Measurements from ENCODE around the gene ZNF205. TPM values are rescaled to one million over a fixed set of nuclear protein-coding genes. Genes with fewer than 3 reads are reported as not detected.

The ZNF205 gene
- total and polyA plus RNA-seq, 2 of the 13 experiments (the other 11 are each of a cell fraction or from before 2014, with no cell fraction given) = 5.8 to 10.2 TPM

- no peak for TF ChIP-seq NFE2L2 (IDR thresholded peaks at IDR 0.05; ENCODE audit: low read length)
- TF ChIP-seq HOXA7 (CRISPR knock-in tag; IDR thresholded peaks at IDR 0.05) = no peak
- no peak for TF ChIP-seq KDM6A (CRISPR knock-in tag; IDR thresholded peaks at IDR 0.05; ENCODE audit: low read depth)
- TF ChIP-seq, protein P1, sequence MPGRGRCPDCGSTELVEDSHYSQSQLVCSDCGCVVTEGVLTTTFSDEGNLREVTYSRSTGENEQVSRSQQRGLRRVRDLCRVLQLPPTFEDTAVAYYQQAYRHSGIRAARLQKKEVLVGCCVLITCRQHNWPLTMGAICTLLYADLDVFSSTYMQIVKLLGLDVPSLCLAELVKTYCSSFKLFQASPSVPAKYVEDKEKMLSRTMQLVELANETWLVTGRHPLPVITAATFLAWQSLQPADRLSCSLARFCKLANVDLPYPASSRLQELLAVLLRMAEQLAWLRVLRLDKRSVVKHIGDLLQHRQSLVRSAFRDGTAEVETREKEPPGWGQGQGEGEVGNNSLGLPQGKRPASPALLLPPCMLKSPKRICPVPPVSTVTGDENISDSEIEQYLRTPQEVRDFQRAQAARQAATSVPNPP (CRISPR knock-in tag; IDR thresholded peaks at IDR 0.05) = no peak
- TF ChIP-seq KDM3A (CRISPR knock-in tag; IDR thresholded peaks at IDR 0.05; ENCODE audit: low read depth) = no peak
- no peak for TF ChIP-seq HHEX (CRISPR knock-in tag; IDR thresholded peaks at IDR 0.05)
- TF ChIP-seq, protein P2, sequence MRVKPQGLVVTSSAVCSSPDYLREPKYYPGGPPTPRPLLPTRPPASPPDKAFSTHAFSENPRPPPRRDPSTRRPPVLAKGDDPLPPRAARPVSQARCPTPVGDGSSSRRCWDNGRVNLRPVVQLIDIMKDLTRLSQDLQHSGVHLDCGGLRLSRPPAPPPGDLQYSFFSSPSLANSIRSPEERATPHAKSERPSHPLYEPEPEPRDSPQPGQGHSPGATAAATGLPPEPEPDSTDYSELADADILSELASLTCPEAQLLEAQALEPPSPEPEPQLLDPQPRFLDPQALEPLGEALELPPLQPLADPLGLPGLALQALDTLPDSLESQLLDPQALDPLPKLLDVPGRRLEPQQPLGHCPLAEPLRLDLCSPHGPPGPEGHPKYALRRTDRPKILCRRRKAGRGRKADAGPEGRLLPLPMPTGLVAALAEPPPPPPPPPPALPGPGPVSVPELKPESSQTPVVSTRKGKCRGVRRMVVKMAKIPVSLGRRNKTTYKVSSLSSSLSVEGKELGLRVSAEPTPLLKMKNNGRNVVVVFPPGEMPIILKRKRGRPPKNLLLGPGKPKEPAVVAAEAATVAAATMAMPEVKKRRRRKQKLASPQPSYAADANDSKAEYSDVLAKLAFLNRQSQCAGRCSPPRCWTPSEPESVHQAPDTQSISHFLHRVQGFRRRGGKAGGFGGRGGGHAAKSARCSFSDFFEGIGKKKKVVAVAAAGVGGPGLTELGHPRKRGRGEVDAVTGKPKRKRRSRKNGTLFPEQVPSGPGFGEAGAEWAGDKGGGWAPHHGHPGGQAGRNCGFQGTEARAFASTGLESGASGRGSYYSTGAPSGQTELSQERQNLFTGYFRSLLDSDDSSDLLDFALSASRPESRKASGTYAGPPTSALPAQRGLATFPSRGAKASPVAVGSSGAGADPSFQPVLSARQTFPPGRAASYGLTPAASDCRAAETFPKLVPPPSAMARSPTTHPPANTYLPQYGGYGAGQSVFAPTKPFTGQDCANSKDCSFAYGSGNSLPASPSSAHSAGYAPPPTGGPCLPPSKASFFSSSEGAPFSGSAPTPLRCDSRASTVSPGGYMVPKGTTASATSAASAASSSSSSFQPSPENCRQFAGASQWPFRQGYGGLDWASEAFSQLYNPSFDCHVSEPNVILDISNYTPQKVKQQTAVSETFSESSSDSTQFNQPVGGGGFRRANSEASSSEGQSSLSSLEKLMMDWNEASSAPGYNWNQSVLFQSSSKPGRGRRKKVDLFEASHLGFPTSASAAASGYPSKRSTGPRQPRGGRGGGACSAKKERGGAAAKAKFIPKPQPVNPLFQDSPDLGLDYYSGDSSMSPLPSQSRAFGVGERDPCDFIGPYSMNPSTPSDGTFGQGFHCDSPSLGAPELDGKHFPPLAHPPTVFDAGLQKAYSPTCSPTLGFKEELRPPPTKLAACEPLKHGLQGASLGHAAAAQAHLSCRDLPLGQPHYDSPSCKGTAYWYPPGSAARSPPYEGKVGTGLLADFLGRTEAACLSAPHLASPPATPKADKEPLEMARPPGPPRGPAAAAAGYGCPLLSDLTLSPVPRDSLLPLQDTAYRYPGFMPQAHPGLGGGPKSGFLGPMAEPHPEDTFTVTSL (CRISPR knock-in tag; IDR thresholded peaks at IDR 0.05; ENCODE audit: borderline replicate concordance) = no peak
- TF ChIP-seq, protein P3, sequence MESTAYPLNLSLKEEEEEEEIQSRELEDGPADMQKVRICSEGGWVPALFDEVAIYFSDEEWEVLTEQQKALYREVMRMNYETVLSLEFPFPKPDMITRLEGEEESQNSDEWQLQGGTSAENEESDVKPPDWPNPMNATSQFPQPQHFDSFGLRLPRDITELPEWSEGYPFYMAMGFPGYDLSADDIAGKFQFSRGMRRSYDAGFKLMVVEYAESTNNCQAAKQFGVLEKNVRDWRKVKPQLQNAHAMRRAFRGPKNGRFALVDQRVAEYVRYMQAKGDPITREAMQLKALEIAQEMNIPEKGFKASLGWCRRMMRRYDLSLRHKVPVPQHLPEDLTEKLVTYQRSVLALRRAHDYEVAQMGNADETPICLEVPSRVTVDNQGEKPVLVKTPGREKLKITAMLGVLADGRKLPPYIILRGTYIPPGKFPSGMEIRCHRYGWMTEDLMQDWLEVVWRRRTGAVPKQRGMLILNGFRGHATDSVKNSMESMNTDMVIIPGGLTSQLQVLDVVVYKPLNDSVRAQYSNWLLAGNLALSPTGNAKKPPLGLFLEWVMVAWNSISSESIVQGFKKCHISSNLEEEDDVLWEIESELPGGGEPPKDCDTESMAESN (CRISPR knock-in tag; conservative IDR thresholded peaks at IDR 0.05) = no peak
- no peak for TF ChIP-seq NCOR1 (IDR thresholded peaks at IDR 0.05; ENCODE audit: borderline replicate concordance, low read length)
- no peak for TF ChIP-seq ZNF562 (CRISPR knock-in tag; IDR thresholded peaks at IDR 0.05; ENCODE audit: borderline replicate concordance)
- TF ChIP-seq ZNF260 (CRISPR knock-in tag; IDR thresholded peaks at IDR 0.05; ENCODE audit: borderline replicate concordance, low read depth) = no peak
- no peak for TF ChIP-seq ZNF30 (CRISPR knock-in tag; IDR thresholded peaks at IDR 0.05)
- no peak for TF ChIP-seq ZNF33A (CRISPR knock-in tag; IDR thresholded peaks at IDR 0.05; ENCODE audit: borderline replicate concordance)
- TF ChIP-seq, protein P4, sequence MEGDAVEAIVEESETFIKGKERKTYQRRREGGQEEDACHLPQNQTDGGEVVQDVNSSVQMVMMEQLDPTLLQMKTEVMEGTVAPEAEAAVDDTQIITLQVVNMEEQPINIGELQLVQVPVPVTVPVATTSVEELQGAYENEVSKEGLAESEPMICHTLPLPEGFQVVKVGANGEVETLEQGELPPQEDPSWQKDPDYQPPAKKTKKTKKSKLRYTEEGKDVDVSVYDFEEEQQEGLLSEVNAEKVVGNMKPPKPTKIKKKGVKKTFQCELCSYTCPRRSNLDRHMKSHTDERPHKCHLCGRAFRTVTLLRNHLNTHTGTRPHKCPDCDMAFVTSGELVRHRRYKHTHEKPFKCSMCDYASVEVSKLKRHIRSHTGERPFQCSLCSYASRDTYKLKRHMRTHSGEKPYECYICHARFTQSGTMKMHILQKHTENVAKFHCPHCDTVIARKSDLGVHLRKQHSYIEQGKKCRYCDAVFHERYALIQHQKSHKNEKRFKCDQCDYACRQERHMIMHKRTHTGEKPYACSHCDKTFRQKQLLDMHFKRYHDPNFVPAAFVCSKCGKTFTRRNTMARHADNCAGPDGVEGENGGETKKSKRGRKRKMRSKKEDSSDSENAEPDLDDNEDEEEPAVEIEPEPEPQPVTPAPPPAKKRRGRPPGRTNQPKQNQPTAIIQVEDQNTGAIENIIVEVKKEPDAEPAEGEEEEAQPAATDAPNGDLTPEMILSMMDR (CRISPR knock-in tag; IDR thresholded peaks at IDR 0.05) = no peak
- TF ChIP-seq IKZF1 (IDR thresholded peaks at IDR 0.05) = no peak
- peak; percentile 26; the same call in 1 of the 2 replicates for TF ChIP-seq MYC (CRISPR knock-in tag; IDR thresholded peaks at IDR 0.05; ENCODE audit: borderline replicate concordance)
- TF ChIP-seq ZBTB49 (CRISPR knock-in tag; IDR thresholded peaks at IDR 0.05; ENCODE audit: borderline replicate concordance) = no peak
These were observed 31.4 kb downstream of the ZNF205 start (continued) for GRCh38 chr16:3143598-3144320.

Data from HepG2 (cell line).